HEK293 (cell line): Measurements from ENCODE around the gene RAI14.

ENCODE experiments used
- CTCF ChIA-PET: fragments of 350-600 bp; formaldehyde crosslinking; extraction: SDS; loops from one replicate; lab custom pipeline; 2021; ENCODE audit warnings: antibody characterized with exemption; lab: Yijun Ruan, JAX
- POLR2A ChIA-PET: fragments of 300-600 bp; formaldehyde crosslinking; extraction: SDS; loops from one replicate; lab custom pipeline; 2020; ENCODE audit warnings: antibody characterized with exemption, inconsistent platforms; lab: Yijun Ruan, JAX
- H3K27ac ChIP-seq: fragments of 200-500 bp; sonication (Bioruptor generic); 2 replicates; pipeline ENCODE4 v1.5.1; 2014; ENCODE audit warnings: low read depth, low read length, control low read depth, inconsistent platforms; ENCODE audit errors: extremely low read depth
- H3K36me3 ChIP-seq, 2 experiments: fragments of 200-500 bp in 1 of 2; sonication (Bioruptor generic) in 1 of 2; 1 replicate in 1 of 2; 2 replicates in 1 of 2; pipeline ENCODE4 v1.5.1; 2014 to 2017; ENCODE audit warnings: inconsistent platforms in 2 of 2, low read length in 2 of 2; ENCODE audit not compliant: control insufficient read depth in 2 of 2, insufficient read depth in 1 of 2
- H3K4me1 ChIP-seq: fragments of 200-500 bp; sonication (Bioruptor generic); 2 replicates; pipeline ENCODE4 v1.5.1; 2014; ENCODE audit warnings: mild to moderate bottlenecking, low read length, inconsistent platforms; ENCODE audit not compliant: control insufficient read depth, insufficient read depth
- H3K4me3 ChIP-seq: 2 replicates; pipeline ENCODE4 v1.5.1; 2011; ENCODE audit warnings: low read depth, mild to moderate bottlenecking, control low read depth, low read length, moderate library complexity
- H3K9me3 ChIP-seq: fragments of 200-500 bp; sonication (Bioruptor generic); 2 replicates; pipeline ENCODE4 v1.5.1; 2014; ENCODE audit warnings: low read depth, low read length, inconsistent platforms; ENCODE audit not compliant: control insufficient read depth, insufficient read depth
- IKZF3 ChIP-seq: fragments of 450-650 bp; IDR thresholded peaks from 2 replicates; pipeline ENCODE4 v1.5.0; 2018; ENCODE audit warnings: missing biosample characterization, mild to moderate bottlenecking, missing genetic modification characterization, moderate library complexity
- PRDM6 ChIP-seq: fragments of 450-650 bp; formaldehyde crosslinking; IDR thresholded peaks from 2 replicates; pipeline ENCODE4 v1.5.1; 2017; ENCODE audit warnings: missing biosample characterization, missing genetic modification characterization
- ZBTB21 ChIP-seq: fragments of 450-650 bp; formaldehyde crosslinking; IDR thresholded peaks from 2 replicates; pipeline ENCODE4 v1.5.1; 2017; ENCODE audit warnings: missing biosample characterization, missing genetic modification characterization
- ZBTB49 ChIP-seq: fragments of 450-650 bp; formaldehyde crosslinking; IDR thresholded peaks from 2 replicates; pipeline ENCODE4 v1.5.1; 2016; ENCODE audit warnings: missing biosample characterization, missing genetic modification characterization, low read depth
- ZNF10 ChIP-seq: fragments of 450-650 bp; formaldehyde crosslinking; IDR thresholded peaks from 2 replicates; pipeline ENCODE4 v1.5.1; 2017; ENCODE audit warnings: missing biosample characterization, missing genetic modification characterization
- ZNF302 ChIP-seq: fragments of 450-650 bp; formaldehyde crosslinking; IDR thresholded peaks from 2 replicates; pipeline ENCODE4 v1.5.1; 2016; ENCODE audit warnings: missing biosample characterization, missing genetic modification characterization, low read depth
- ZNF354C ChIP-seq: fragments of 450-650 bp; formaldehyde crosslinking; IDR thresholded peaks from 2 replicates; pipeline ENCODE4 v1.5.1; 2016; ENCODE audit warnings: missing biosample characterization, missing genetic modification characterization, low read depth, borderline replicate concordance
- ZNF426 ChIP-seq: fragments of 450-650 bp; formaldehyde crosslinking; IDR thresholded peaks from 2 replicates; pipeline ENCODE4 v1.5.1; 2017; ENCODE audit warnings: missing biosample characterization, missing genetic modification characterization, mild to moderate bottlenecking, inconsistent platforms, moderate library complexity
- ZNF544 ChIP-seq: fragments of 450-650 bp; formaldehyde crosslinking; IDR thresholded peaks from 2 replicates; pipeline ENCODE4 v1.5.0; 2017; ENCODE audit warnings: missing biosample characterization, missing genetic modification characterization
- ZNF621 ChIP-seq: fragments of 450-650 bp; formaldehyde crosslinking; IDR thresholded peaks from 2 replicates; pipeline ENCODE4 v1.5.1; 2017; ENCODE audit warnings: missing biosample characterization, missing genetic modification characterization
- ZNF639 ChIP-seq: fragments of 450-650 bp; formaldehyde crosslinking; IDR thresholded peaks from 2 replicates; pipeline ENCODE4 v1.5.1; 2016; ENCODE audit warnings: missing biosample characterization, missing genetic modification characterization
- ZNF645 ChIP-seq: fragments of 450-650 bp; formaldehyde crosslinking; IDR thresholded peaks from 2 replicates; pipeline ENCODE4; 2016; ENCODE audit warnings: missing biosample characterization, missing genetic modification characterization
- ZNF777 ChIP-seq: fragments of 450-650 bp; formaldehyde crosslinking; IDR thresholded peaks from 2 replicates; pipeline ENCODE4 v1.5.1; 2017; ENCODE audit warnings: missing biosample characterization, missing genetic modification characterization, borderline replicate concordance
- ZNF791 ChIP-seq: fragments of 450-650 bp; formaldehyde crosslinking; IDR thresholded peaks from 2 replicates; pipeline ENCODE4 v1.5.1; 2016; ENCODE audit warnings: missing biosample characterization, missing genetic modification characterization
- ZSCAN30 ChIP-seq: fragments of 450-650 bp; IDR thresholded peaks from 2 replicates; pipeline ENCODE4 v1.5.1; 2018; ENCODE audit warnings: missing biosample characterization, mild to moderate bottlenecking, missing genetic modification characterization, moderate library complexity
- TF ChIP-seq, protein P1 (sequence below): fragments of 450-650 bp; formaldehyde crosslinking; IDR thresholded peaks from 2 replicates; pipeline ENCODE4 v1.5.1; 2017; ENCODE audit warnings: missing biosample characterization, missing genetic modification characterization
- TF ChIP-seq, protein P2 (sequence below): fragments of 450-650 bp; formaldehyde crosslinking; IDR thresholded peaks from 2 replicates; pipeline ENCODE4 v1.5.1; 2017; ENCODE audit warnings: missing biosample characterization, mild to moderate bottlenecking, missing genetic modification characterization, moderate library complexity
- TF ChIP-seq, protein P3 (sequence below): fragments of 450-650 bp; formaldehyde crosslinking; IDR thresholded peaks from 2 replicates; pipeline ENCODE4 v1.5.1; 2016; ENCODE audit warnings: missing biosample characterization, missing genetic modification characterization

RAI14 gene

DNA sequence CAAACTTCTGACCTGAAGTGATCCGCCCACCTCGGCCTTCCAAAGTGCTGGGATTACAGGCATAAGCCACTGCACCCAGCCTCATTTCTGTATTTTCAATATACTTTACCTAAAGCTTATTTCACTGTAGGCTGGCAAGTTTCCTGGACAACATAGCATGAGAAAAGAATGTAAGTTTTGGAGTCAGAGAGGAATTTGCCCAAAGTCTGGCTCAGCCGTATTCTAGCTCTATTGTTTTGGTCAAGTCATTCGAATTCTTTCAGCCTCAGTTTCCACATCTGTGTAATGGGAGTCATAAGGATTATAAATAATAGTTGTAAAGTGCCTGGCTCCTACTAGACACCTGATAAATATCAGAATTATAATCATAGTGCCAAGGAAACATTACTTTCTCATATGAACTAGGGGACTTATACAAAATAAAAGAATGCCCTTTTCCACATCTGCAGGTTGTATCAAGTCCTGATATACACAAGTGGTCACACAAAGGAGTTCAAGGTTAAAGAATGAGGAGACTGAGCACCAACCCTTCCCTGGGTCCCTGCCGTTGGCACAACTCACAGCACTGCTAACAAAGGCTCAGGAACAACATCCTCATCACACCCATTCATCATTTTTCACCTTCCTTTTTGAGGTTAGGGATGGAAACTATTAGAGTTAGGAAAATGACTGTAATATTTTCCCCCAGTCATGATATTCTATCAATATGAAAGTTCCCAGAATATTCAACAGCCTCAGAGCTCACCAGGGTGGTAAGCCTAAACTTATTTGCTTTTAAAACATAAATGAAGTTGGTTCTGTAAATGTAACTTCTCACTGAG, 34.6 kb upstream of the RAI14 start (continued):
- no peak for TF ChIP-seq ZNF639 (tag by site-specific recombination)
- no peak for TF ChIP-seq ZNF302 (tag by site-specific recombination)
- no peak for TF ChIP-seq ZNF777
- TF ChIP-seq, all 188 proteins: peak for 0

DNA sequence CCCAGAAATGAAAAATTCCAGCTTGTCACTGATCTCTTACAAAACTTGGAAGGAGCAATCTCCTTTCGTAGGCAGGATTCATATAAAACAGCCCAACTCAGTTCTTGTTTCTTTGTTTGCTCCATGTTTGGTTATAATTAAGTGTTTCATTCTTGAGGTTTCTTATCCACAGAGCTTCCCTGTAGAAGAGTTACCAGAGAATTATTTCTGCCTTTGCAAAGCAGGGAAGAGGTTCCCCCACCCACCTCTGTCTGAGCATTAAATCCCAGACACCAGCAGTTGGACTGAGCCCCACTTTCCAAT, 34.1 kb upstream of the RAI14 start:
- TF ChIP-seq, protein P1, sequence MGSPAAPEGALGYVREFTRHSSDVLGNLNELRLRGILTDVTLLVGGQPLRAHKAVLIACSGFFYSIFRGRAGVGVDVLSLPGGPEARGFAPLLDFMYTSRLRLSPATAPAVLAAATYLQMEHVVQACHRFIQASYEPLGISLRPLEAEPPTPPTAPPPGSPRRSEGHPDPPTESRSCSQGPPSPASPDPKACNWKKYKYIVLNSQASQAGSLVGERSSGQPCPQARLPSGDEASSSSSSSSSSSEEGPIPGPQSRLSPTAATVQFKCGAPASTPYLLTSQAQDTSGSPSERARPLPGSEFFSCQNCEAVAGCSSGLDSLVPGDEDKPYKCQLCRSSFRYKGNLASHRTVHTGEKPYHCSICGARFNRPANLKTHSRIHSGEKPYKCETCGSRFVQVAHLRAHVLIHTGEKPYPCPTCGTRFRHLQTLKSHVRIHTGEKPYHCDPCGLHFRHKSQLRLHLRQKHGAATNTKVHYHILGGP (tag by site-specific recombination), result no peak
- no peak for TF ChIP-seq ZSCAN30
- TF ChIP-seq, protein P2, sequence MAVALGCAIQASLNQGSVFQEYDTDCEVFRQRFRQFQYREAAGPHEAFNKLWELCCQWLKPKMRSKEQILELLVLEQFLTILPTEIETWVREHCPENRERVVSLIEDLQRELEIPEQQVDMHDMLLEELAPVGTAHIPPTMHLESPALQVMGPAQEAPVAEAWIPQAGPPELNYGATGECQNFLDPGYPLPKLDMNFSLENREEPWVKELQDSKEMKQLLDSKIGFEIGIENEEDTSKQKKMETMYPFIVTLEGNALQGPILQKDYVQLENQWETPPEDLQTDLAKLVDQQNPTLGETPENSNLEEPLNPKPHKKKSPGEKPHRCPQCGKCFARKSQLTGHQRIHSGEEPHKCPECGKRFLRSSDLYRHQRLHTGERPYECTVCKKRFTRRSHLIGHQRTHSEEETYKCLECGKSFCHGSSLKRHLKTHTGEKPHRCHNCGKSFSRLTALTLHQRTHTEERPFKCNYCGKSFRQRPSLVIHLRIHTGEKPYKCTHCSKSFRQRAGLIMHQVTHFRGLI (tag by site-specific recombination), result 0 out of 2 replicates have a peak, but pooled peaks have one; percentile 14
- TF ChIP-seq PRDM6 (tag by site-specific recombination), result no peak
- no peak for TF ChIP-seq ZNF10 (tag by site-specific recombination)
- TF ChIP-seq ZNF621 (tag by site-specific recombination), result no peak
- no peak for TF ChIP-seq ZNF544
- TF ChIP-seq, all 188 proteins: peak for 1
- Histone ChIP-seq H3K27ac (no peak overlapping the region), H3K4me3 (no peak overlapping the region), H3K9me3 (no peaks in the 10 kb centered on the region), H3K36me3 (no peaks in the 10 kb centered on the region), H3K4me1 (peaks cover 8% of the 10 kb centered on the region)
- POLR2A ChIA-PET, result no interaction called here
- CTCF ChIA-PET, result no interaction called here

DNA sequence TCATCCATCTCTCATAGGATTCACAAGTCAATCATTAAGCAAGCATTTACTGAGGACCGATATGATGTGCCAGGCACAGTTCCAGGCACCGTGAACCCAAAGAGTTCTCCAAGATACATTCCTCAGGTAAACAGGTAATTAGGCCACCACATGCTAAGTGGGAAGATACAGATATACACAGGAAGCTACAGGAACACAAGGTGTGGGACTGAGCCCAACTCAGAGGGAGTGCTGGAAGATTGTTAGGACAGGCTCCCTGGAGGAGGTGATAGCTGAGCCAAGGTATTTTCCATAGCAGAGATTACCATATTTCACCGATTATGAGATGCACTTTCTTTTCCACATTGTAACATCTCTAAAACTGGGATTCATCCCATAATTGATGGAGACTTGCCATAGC, 31.4 kb upstream of the RAI14 start:
- ChIA-PET POLR2A (interaction anchor here (0.7 kb wide), 1 partner anchor 158 kb away, joined by 3 read pairs; no protein-coding TSS in a partner anchor), CTCF (interaction anchor here (0.6 to 0.9 kb wide), 5 partner anchors 8 to 1651 kb away, joined by 3 to 4 read pairs (median 3); no protein-coding TSS in a partner anchor)
- Histone ChIP-seq H3K27ac (no peak overlapping the region), H3K36me3 (no peaks in the 10 kb centered on the region), H3K9me3 (no peaks in the 10 kb centered on the region), H3K4me1 (peaks cover 8% of the 10 kb centered on the region), H3K4me3 (no peak overlapping the region)
- TF ChIP-seq ZNF645 (no peak), ZNF791 (tag by site-specific recombination) (no peak), ZBTB21 (no peak), ZNF354C (tag by site-specific recombination) (no peak), ZNF426 (no peak), IKZF3 (tag by site-specific recombination) (no peak), ZBTB49 (tag by site-specific recombination) (no peak)
- TF ChIP-seq, protein P3, sequence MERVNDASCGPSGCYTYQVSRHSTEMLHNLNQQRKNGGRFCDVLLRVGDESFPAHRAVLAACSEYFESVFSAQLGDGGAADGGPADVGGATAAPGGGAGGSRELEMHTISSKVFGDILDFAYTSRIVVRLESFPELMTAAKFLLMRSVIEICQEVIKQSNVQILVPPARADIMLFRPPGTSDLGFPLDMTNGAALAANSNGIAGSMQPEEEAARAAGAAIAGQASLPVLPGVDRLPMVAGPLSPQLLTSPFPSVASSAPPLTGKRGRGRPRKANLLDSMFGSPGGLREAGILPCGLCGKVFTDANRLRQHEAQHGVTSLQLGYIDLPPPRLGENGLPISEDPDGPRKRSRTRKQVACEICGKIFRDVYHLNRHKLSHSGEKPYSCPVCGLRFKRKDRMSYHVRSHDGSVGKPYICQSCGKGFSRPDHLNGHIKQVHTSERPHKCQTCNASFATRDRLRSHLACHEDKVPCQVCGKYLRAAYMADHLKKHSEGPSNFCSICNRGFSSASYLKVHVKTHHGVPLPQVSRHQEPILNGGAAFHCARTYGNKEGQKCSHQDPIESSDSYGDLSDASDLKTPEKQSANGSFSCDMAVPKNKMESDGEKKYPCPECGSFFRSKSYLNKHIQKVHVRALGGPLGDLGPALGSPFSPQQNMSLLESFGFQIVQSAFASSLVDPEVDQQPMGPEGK (tag by site-specific recombination), result no peak
